NCI-H1930 (cell line): ENCODE data around the gene NECAP2.
"Not testable (repeated sequence)": the region's sequence is repeated elsewhere in the genome, so short reads cannot be mapped to it uniquely, and the experiment has no call there.

Experiments used
- DNase-seq, 2 experiments: peaks; one replicate each; lab custom pipeline; 2025; lab: John Stamatoyannopoulos, UW

Gene NECAP2

DNA sequence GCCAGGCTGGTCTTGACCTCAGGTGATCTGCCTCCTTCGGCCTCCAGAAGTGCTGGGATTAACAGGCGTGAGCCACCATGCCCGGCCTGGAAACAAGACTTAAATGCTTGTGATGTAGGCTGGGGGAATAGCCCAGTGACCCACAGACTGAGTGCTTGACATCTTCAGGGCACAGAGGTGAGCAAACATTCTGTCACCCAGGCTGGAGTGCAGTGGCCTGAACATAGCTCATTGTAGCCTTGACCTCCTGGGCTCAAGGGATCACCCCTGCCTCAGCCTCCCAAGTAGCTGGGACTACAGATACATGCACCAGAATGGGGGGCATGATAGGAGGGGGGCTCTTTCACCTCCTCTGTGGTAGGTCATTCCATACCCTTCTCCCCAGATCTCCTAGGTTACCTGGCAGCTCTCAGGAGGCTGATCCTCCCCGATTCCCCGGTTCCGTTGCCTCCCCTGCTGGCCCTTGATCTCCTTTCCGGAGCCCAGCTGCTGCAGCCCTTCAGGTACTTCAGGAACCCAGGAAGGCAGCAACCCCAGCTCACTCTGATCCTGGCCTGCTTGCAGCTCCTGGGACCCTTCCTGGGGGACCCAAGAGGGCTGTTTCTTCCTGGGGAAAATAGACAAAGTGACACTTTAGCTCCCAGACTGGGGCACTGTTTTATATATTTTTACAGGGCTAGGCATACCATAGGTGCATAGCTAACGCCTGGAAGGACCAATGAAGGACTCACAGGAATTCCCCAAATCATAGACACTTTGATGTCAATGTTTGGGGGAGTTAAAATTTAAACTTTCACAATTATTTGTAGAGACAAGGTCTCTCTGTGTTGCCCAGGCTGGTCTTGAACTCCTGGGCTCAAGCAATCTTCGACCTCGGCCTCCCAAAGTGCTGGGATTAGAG, 15.1 kb upstream of the NECAP2 start:
- no peak for DNase-seq

DNA sequence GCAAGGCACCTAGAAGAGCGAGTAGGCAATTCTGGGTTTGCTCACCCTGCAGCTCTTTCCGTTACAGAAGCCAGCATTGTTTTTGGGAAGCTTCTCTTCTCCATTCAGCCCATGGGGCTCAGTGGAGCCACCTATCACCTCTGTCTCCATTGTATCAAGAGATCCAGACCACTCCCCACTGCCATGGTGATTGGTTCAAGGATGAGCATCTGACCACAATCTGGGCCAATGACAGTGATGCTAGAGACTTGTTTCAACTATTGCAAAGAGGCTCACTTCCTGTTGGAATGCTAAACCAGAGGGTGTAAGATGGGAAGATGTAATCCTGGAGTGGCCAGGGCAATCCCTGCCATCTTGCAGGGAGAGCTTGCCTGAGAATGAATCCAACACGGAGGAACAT, 9.9 kb upstream of the NECAP2 start:
- DNase-seq: no peak

- no peak for DNase-seq
Observed at GRCh38 chr1:16433030-16433429, 7.5 kb upstream of the NECAP2 start.

GRCh38 chr1:16434007-16434406, 6.5 kb upstream of the NECAP2 start:
- DNase-seq: no peak

DNA sequence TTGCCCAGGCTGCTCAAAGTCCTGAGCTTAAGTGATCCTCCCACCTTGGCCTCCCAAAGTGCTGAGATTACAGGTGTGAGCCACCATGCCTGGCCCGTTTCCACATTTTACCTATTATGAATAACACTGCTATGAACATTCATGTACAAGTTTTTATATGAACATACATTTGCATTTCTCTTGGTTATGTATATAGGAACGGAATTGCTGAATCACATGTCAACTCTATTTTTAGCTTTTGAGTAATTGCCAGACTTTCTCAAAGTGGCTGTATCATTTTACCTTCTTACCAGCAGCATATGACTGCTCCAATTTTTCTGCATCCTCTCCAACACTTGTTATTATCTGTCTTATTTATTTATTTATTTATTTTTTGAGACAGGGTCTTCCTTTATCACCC, 6.0 kb upstream of the NECAP2 start:
- DNase-seq: no peak

DNA sequence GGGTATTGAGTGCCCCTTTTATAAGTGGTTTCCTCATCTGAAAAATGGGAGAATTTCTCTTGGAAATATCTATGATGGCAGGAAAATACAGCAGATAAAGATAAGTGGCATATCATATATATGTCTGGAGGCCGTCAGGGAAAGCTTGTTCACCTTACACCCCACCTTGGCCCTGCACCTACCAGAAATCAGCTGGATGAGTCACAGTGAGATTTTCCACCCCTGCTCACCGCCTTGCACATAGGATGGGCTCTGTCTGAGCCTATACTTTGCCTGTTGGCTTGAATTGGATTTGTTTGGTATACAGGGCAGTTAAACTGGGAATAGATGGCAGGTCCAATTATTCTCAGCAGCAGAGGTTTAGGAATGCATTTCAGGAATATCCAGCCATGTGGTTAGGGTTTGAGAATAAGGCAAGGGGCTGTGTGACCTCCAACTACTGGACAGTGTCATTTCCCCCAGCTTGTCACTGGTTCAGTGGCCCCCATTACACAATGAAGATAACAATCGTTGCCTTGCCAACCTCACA, 3.5 kb upstream of the NECAP2 start, which contains the start of gene SPATA21:
TSS of gene SPATA21 (minus strand) at position 479 of the 529 bp plus-strand sequence. CDS start 6,053 bp downstream, outside the sequence.
- DNase-seq: no peak

GRCh38 chr1:16438516-16438915, 2.0 kb upstream of the NECAP2 start:
- no peak for DNase-seq

DNA sequence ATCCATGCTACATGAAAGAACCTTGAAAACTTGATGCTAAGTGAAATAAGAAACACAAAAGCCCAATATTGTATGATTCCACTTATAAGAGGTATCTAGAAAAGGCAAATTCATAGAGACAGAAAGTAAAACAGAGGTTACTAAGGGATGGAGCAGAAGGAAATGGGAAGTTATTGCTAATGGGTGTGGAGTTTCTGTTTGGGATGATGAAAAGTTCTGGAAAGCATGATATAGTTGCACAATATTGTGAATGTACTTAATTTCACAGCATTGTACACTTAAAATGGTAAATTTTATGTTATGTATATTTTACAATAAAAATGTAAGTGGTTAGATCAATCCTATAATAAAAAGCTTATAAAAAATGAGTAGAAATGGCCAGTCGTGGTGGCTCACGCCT, 1.6 kb upstream of the NECAP2 start:
- no peak for DNase-seq

DNA sequence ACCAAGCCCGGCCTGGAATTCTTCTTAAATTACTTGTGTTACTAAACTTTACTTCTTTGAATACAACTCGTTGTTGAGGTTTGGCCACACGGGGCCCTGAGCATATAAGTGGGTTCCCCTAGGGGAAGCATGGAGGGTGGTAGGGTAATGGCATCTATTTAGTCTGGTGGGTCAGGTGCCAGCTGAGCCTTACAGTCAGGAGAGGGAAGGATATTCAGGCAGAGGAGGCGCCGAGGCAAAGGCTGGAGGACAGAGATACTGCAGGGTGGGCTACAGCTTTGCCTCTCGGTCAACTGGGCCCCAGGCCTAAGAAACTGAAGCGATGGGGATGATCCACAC, 424 bp upstream of the NECAP2 start:
- DNase-seq: no peak

DNA sequence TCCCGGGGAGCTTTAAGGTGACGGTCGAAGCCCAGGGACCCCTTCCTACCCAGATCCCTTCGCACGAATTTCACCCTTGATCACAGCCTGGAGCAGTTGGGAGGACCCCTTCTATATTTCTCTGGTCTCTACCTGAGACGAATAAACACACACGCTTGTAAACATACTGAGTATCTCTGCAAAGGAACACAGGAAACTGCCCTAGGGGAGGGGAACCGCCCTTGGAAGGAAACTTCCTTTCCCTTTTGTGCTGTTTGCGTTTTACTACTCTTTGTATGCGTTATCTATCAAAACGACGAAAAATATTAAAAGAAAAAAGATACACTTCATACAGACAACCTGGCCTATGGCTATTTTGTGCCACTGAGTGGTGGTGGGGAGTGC, 750 bp downstream of the NECAP2 start:
- DNase-seq: no peak

GRCh38 chr1:16442265-16442664, 1.7 kb downstream of the NECAP2 start:
- no peak for DNase-seq

DNA sequence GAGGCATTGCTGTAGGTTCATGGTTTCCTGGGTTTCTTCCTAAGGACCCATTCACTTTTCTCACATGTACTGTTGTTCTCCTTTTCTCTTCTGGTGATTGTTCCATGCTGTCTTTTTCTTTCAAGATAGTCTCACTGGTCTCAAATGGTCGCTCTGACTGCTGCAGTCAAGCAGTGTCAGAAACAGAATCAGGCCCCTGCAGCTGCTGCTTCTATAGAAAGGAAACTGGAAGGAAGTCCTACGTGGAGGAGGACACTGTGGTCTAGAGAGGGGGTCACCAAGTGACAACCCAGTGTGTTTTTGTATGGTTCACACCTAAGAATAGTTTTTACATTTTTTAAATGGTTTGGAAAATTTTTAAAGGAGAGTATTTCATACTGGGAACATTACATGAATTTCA, 2.4 kb downstream of the NECAP2 start:
- no peak for DNase-seq

DNA sequence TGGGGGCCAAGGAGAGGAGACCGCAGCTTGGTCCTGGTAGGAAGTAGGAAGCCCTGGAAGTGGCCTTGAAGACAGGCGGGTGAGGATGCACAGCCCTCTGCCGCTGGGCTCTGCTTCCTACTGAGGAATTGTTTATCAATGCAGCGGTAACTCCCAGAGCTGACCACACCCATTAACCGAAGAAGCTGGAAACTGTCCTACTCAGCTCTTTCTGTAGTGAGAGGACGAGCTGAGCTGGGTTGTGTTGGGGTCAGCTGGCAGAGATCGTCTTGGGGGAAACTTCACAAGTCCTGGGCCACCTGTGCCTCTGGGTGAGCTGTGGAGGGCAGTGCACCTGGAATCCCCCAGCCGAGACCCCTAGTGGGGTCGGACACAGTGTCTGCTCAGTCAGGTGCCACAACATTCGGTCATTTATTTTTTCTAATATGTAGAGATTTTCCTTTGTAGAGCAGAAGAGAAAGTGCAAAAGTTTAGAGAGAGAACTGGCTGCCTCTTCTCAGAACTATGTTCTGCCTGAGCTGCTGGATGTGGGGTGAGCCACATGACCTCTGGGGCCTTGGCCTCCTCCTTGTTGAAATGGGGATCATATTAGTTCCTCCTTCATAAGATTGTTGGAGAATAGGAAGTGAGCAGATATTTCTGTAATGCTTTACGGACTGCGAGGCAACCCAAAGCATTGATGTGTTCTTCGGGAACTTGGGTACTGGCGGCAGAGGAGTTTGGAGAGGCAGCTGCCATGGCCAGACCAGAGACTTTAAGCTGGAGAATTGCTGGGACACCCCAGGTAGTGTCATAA, 3.6 kb downstream of the NECAP2 start:
- no peak for DNase-seq

DNA sequence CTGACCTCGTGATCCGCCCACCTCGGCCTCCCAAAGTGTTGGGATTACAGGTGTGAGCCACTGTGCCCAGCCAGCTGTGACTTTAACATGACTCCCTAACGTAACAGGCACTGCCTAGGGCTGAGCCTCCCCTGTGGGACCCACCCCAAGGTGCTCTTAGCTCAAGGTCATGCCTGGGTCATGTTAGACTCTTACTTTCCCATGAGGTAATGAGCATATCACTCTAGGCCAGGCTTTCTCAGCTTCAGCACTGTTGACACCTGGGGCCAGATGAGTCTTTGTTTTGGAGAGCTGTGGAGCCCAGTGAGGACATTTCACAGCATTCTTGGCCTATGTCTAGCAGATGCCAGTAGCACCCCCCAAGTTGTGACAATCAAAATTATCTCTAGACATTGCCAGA, 4.5 kb downstream of the NECAP2 start:
- DNase-seq: no peak

GRCh38 chr1:16446116-16446515, 5.6 kb downstream of the NECAP2 start:
- DNase-seq: no peak

GRCh38 chr1:16447641-16448040, 7.1 kb downstream of the NECAP2 start:
- DNase-seq: no peak

DNA sequence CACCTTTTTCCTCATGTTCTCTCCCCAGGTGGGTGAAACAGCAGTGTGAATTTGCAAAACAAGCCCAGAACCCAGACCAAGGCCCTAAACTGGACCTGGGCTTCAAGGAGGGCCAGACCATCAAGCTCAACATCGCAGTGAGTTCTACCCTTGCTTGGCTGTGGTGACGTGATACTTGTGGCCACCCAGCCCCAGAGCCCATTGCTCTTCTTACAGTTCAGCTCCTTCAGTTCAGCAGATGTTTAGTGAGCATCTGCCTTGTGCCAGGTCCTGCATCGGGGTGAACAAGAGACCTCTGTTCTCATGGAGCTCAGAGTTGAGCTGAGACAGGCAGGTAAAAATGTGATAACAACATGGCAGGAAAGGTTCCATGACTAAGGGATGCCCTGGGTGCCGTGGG, 8.5 kb downstream of the NECAP2 start:
- no peak for DNase-seq

GRCh38 chr1:16449666-16450065, 9.1 kb downstream of the NECAP2 start:
- no peak for DNase-seq

DNA sequence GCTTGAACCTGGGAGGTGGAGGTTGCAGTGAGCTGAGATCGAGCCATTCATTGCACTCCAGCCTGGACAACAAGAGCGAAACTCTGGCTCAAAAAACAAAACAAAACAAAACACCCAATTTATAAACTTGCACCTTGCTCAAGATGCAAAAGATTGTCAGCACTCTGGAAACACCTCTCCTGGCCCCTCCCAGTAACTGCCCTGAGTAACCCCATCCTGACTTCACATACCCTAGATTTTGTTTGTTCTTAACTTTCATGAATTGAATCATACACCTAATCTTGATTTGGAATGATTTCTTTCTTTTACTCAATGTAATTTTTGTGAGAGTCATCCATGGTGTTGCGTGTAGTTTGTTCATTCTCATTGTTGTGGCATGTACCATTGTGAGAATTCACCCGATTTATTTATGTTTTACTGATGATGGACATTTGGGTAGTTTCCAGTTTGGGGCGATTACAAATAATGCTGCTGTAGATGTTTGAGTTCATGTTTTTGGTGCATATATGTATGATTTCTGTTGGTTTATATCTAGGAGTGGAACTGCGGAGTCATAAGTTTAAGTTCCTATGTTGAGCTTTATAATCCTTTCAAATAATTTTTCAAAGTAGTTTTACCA, 10.4 kb downstream of the NECAP2 start:
- no peak for DNase-seq

GRCh38 chr1:16451841-16452528, 11.5 kb downstream of the NECAP2 start:
- no peak for DNase-seq

DNA sequence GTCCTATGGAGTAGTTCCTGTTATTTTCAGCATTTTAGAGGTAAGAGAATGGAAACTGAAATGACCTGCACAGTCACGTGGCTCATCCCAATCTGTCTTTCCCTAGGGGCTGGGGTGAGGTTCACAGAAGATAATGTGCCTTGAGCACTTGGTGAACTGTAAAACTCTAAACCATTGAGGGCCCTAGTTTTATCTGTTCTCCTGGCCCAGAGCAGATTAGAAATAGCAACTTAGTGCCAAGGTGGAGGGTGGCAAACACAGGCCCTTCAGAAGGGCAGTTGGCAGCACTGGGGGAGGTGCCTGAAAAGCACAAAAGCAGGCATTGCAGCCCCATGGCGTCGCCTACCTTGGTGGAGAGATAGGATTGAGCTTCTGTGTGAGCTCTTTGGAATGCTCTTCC, 14.4 kb downstream of the NECAP2 start:
- DNase-seq: not testable (repeated sequence)

DNA sequence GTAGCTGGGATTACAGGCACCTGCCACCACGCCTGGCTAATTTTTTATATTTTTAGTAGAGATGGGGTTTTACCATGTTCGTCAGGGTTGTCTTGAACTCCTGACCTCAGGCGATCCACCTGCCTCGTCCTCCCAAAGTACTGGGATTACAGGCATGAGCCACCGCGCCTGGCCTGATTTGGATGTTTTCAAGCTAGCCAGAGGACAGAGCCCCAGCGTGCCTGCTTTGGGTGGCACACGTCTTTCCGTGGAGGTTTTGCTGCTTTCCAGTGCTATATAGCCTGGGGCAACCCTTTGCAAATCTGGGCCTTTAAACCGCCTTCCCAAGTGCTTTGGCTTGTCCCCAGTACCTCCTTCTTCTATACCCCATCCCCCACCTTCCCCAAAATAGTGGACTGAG, 15.6 kb downstream of the NECAP2 start:
- not testable (repeated sequence) for DNase-seq
